ENCODE data around the gene SMC4.
"Not testable (repeated sequence)": the region's sequence is repeated elsewhere in the genome, so short reads cannot be mapped to it uniquely, and the experiment has no call there.

- not testable (repeated sequence) for TF ChIP-seq CTCF, POLR2A (IDR thresholded peaks at IDR 0.05)
These were observed 36.6 kb upstream of the SMC4 start for GRCh38 chr3:160362896-160363295.

Measured in body of pancreas (tissue), 4 donors.